Activated naive CD4-positive, alpha-beta T cell treated with Interleukin-2 at 50 U/mL for 16 hours (primary cell): ENCODE data around the gene ERMP1.
A peak's percentile ranks its signal among the peaks of the same experiment; 100 is the strongest.

Source experiments
- DNase-seq: peaks from one replicate; pipeline ENCODE4 v3.0.0-alpha.2; 2020

Gene ERMP1

GRCh38 chr9:5852987-5853386 lies 20.1 kb upstream of the ERMP1 start:
- DNase-seq: no peak

- DNase-seq: peak; percentile 39
These were observed 18.5 kb upstream of the ERMP1 start for GRCh38 chr9:5851445-5851844.

GRCh38 chr9:5850724-5851122 lies 17.8 kb upstream of the ERMP1 start:
- no peak for DNase-seq

- no peak for DNase-seq
These were observed 15.5 kb upstream of the ERMP1 start for GRCh38 chr9:5848372-5848882.

GRCh38 chr9:5846501-5846921 lies 13.6 kb upstream of the ERMP1 start:
- DNase-seq: no peak

DNA sequence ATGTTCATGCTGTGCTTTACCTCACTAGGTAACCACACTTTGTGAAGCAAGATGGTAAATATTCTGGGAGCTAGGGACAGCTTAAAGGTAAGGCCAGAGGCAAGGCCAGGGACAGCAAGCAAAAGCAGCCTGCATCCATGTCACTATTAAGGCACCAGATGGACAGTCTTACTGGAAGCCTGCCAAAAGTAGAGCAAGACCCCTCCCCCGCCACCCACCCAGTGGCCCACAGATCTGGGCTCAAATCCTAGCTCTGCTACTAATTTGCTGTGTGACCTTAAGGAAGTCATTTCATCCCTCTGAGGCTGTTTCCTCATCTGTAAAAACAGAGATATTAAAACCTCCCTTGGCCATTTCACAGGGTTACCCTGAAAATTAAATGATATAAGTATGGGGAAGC lies 13.2 kb upstream of the ERMP1 start:
- no peak for DNase-seq

DNA sequence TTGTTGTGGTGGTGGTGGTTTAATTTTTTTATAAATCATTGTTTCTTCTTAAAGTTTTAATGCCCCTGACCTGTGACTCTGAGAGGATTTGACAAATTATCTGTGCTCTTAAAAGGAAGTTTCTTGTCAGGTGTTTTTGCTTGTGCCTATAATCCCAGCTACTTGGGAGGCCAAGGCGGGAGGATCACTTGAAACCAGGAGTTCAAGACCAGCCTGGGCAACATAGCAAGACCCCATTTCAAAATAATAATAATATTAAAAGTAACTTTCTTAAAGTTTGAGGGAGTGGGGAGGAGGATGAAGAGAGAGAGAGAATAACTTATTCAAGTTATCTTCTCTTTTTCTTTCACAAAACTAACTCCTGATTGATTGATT lies 12.2 kb upstream of the ERMP1 start:
- DNase-seq: no peak

GRCh38 chr9:5843794-5844471 lies 11.0 kb upstream of the ERMP1 start:
- no peak for DNase-seq

GRCh38 chr9:5842929-5843793 lies 10.2 kb upstream of the ERMP1 start:
- DNase-seq: no peak

DNA sequence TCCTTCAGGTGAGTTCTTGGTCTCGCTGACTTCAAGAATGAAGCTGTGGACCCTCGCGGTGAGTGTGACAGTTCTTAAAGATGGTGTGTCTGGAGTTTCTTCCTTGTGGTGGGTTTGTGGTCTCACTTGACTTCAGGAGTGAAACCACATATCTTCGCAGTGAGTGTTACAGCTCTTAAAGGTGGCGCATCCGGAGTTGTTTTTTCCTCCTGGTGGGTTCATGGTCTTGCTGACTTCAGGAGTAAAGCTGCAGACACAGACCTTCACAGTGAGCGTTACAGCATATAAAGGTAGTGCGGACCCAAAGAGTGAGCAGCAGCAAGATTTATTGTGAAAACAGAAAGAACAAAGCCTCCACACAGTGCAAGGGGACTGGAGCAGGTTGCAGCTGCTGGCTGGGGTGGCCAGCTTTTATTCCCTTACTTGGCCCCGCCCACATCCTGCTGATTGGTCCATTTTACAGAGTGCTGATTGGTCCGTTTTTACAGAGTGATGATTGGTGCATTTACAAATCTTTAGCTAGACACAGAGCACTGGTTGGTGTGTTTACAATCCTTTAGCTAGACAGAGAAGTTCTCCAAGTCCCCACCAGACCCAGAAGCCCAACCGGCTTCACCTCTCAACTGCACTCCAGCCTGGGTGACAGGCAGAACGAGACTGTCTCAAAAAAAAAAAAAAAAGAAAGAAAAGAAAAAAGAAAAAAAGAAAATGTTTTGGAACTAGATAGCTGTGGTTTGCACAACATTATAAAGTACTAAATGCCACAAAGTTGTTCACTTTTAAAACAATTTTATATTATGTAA lies 9.1 kb upstream of the ERMP1 start:
- peak; percentile 56 for DNase-seq

DNA sequence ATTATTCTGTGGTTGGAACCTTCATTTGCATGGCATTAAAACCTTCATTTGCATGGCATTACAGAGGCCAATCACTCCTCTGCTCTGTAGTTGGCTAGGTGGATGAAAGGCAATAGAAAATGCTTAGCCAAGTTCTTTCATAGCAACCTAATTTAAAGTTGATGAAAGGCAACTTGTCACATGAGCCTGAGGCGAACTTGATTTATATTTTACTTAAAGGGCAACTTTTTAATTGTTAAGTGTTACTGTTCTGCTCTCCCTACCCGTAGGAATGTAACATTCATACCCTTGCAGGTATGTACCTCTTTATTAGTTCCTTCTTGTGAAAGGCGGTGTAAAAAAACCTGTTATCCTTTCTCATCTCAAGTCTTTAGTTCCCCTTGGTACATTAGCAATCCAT lies 7.9 kb upstream of the ERMP1 start:
- DNase-seq: no peak

DNA sequence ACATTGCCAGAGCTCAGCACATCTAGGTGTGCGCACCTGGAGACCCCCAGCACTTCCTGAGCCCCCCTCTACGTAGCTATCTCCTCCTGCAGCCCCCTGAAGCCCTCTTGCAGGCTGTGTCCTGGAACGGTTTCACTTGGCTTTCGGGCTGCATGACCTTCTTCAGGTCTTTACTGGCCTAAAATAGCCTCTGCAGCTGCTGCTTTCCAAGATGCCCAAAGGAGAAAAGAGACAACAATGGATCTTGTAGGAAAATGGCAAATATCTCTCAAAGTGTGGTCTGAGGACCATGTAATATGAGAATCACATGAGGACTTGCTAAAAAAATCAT lies 6.6 kb upstream of the ERMP1 start:
- no peak for DNase-seq

GRCh38 chr9:5838884-5839571 lies 6.1 kb upstream of the ERMP1 start:
- no peak for DNase-seq

DNA sequence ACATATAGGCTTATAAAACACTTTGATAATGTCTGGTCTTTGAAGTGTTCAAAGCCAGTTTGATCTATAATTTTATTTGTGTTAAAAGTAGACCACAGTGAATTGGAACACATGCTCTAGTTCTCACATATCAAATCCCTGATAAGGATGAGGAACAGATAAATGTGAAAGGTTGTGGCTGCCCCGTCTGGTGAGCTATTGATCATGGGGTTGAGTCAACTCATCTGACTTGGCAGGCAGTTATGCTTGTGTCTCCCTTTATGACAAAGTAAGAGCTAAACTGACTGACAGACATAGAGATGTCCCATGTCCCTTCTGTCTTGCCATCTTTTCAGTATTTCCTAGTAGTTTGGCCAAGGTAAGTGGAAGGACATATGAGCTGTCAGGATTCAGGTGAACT lies 2.9 kb upstream of the ERMP1 start:
- no peak for DNase-seq

DNA sequence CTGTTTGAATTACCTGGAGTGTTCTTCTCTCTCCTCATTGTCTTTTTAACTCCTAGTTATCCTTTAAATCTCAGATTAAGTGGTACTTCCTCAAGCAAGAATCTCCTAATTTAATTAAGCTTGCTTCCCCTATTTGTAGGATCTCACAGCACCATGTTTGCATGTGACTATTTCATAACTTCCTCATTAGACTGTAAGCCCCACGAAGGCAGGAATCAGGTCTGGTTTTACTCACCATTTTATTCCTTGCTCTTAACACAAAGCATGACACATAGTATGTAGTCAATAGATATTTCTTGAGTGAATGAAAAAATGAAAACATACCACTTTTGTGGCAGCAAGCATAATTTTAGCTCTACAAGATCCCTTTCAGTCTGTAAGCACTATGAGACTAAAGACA lies 1.3 kb upstream of the ERMP1 start:
- no peak for DNase-seq

DNA sequence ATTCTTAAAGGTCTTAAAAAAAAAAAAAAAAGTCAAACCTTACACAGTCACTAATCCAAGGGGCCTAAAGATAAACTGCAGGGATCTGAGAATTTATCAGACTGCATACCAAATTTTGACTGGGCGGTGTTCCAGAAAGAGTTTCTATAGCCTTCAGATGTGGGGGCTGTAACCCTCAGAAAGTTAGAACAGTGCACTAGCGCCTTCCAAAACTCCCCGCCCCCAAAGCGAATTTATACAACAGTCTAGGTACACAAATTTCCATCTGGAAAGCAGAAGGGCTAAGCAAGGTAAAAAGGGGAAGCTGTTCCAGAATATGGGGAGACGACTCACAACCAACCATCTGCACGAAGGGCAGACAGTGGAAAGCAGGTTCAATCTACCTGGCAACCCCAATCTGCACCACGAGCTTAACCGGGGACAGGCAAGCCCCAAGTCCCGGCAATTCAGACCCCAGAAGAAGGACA lies 813 bp downstream of the ERMP1 start:
- DNase-seq: no peak

- DNase-seq: no peak
These were observed 6.9 kb downstream of the ERMP1 start for GRCh38 chr9:5825895-5826622.

GRCh38 chr9:5825223-5825622 lies 7.7 kb downstream of the ERMP1 start:
- DNase-seq: no peak

DNA sequence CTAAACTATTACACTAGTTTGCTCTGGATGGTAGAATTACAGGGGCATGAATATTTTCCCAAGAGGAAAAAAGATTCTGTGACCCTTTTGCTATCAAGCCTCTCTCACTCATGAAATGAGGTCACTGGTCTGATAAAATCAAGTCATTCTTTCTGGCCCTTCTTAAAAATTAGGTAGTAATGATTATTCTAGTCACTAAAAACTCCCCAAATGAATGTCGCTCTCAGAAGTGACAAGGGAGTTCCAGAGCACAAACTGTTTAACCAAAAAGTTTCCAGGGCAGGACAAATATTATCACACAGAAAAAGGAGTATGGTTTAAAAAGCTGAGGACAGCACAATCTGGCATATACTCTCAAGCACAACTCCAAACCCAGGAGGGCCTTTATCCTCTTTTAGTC lies 12.5 kb downstream of the ERMP1 start:
- DNase-seq: no peak

DNA sequence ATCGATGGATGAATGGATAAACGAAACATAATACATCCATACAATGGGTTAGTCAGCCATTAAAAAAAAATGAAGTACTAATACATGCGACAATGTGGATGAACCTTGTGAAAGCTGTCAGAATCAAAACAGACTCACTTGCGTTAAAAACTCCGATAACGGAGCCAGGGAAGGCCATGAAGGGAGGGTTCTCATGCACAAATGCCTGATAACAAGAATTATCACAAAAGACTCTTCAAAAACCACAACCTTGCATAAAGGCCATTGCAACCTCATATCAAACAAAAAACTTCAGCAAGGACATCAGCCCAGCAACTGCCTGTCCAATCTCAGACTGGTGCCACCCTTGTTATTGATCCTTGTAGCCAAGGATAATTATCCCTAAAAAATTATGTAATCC lies 13.7 kb downstream of the ERMP1 start:
- no peak for DNase-seq

DNA sequence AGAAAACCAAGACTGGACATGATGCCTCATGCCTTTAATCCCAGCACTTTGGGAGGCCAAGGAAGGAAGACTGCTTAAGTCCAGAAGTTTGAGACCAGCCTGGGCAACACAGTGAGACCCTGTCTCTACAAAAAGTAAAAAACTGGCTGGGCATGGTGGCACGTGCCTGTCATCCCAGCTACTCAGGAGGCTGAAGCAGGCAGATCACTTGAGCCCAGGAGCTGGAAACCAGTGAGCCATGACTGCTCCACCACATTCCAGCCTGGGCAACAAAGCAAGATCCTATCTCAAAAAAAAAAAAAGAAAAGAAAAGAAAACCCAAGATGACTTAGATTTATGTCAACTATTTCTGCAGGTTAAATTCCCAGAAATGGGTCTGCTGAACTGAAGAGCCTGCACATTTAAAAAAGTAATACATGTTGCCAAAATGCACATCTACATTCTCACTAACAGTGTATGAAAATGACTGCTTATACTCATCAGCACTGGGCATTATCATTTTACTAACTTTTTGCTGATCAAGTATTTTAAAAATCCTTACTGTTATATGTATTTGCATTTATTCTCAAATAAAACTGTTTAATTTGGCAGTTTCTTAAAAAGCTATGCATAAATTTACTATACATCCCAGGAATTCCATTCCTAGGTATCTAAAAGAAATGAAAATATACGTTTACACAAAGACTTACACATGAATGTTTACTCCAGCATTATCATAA lies 14.3 kb downstream of the ERMP1 start:
- DNase-seq: no peak

- DNase-seq: no peak
These were observed 15.1 kb downstream of the ERMP1 start for GRCh38 chr9:5817862-5818261.
